Measurements from ENCODE around the gene BACH2.

BACH2 gene

GRCh38 chr6:90315986-90316385 lies 19.3 kb upstream of the BACH2 start:
- no peak for DNase-seq (ENCODE audit: low read depth)

GRCh38 chr6:90315354-90315950 lies 18.8 kb upstream of the BACH2 start:
- no peak overlapping the region for H3K4me3 ChIP-seq (ENCODE audit: control insufficient read depth, low read depth, low read length)
- no peak for DNase-seq (ENCODE audit: low read depth)
- TF ChIP-seq CTCF (conservative IDR thresholded peaks at IDR 0.05; ENCODE audit: control insufficient read depth, insufficient read depth, low read depth, low read length), result no peak

More at GRCh38 chr6:90315986-90316385, 19.3 kb upstream of the BACH2 start:
- TF ChIP-seq CTCF (conservative IDR thresholded peaks at IDR 0.05; ENCODE audit: control insufficient read depth, insufficient read depth, low read depth, low read length), result no peak
- no peak overlapping the region for H3K4me3 ChIP-seq (ENCODE audit: control insufficient read depth, low read depth, low read length)

- no peak overlapping the region for H3K4me3 ChIP-seq (ENCODE audit: control insufficient read depth, low read depth, low read length)
- no peak for TF ChIP-seq CTCF (conservative IDR thresholded peaks at IDR 0.05; ENCODE audit: control insufficient read depth, insufficient read depth, low read depth, low read length)
- no peak for DNase-seq (ENCODE audit: low read depth)
Measured at GRCh38 chr6:90314514-90314913, 17.9 kb upstream of the BACH2 start.

- DNase-seq (ENCODE audit: low read depth), result no peak
- H3K4me3 ChIP-seq (ENCODE audit: control insufficient read depth, low read depth, low read length), result no peak overlapping the region
- TF ChIP-seq CTCF (conservative IDR thresholded peaks at IDR 0.05; ENCODE audit: control insufficient read depth, insufficient read depth, low read depth, low read length), result no peak
Measured at GRCh38 chr6:90311569-90311968, 14.9 kb upstream of the BACH2 start.

- DNase-seq (ENCODE audit: low read depth), result no peak
- no peak overlapping the region for H3K4me3 ChIP-seq (ENCODE audit: control insufficient read depth, low read depth, low read length)
- TF ChIP-seq CTCF (conservative IDR thresholded peaks at IDR 0.05; ENCODE audit: control insufficient read depth, insufficient read depth, low read depth, low read length), result no peak
Measured at GRCh38 chr6:90305800-90306448, 9.3 kb upstream of the BACH2 start.

- DNase-seq (ENCODE audit: low read depth), result no peak
- TF ChIP-seq CTCF (conservative IDR thresholded peaks at IDR 0.05; ENCODE audit: control insufficient read depth, insufficient read depth, low read depth, low read length), result no peak
Measured at GRCh38 chr6:90304308-90304707, 7.7 kb upstream of the BACH2 start.

More at GRCh38 chr6:90304308-90304707, 7.7 kb upstream of the BACH2 start:
- no peak overlapping the region for H3K4me3 ChIP-seq (ENCODE audit: control insufficient read depth, low read depth, low read length)
